ENCODE measurements around the gene IL1B.

DNA sequence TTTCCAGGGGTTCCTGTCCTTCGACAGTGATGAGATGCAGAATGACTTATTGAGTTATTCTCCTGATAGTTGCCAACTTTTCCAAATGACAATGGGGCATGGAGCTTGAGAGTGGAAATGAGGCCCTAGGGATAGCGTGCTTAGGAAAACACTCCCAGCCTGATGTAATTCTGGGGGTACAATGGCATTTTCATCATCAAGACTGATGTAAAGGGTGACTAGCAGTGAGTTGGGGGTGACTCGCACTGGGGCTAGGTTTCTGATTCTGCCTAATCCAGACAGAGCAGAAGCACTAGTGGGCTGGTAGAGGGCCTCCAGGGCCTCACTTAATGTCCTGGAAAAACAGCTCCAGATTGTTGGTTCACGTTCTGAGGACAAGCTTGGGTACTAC lies 40.4 kb upstream of the IL1B start:
- TF ChIP-seq, protein P1, sequence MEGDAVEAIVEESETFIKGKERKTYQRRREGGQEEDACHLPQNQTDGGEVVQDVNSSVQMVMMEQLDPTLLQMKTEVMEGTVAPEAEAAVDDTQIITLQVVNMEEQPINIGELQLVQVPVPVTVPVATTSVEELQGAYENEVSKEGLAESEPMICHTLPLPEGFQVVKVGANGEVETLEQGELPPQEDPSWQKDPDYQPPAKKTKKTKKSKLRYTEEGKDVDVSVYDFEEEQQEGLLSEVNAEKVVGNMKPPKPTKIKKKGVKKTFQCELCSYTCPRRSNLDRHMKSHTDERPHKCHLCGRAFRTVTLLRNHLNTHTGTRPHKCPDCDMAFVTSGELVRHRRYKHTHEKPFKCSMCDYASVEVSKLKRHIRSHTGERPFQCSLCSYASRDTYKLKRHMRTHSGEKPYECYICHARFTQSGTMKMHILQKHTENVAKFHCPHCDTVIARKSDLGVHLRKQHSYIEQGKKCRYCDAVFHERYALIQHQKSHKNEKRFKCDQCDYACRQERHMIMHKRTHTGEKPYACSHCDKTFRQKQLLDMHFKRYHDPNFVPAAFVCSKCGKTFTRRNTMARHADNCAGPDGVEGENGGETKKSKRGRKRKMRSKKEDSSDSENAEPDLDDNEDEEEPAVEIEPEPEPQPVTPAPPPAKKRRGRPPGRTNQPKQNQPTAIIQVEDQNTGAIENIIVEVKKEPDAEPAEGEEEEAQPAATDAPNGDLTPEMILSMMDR (IDR thresholded peaks at IDR 0.05; ENCODE audit: low read length) = no peak
- no peak for TF ChIP-seq EZH2 (IDR thresholded peaks at IDR 0.05; ENCODE audit: borderline replicate concordance, low read length)

Measured in OCI-LY1 (cell line).